Type B pancreatic cell (in vitro differentiated cells): ENCODE data around the gene FRY. TPM values are rescaled to one million over a fixed set of nuclear protein-coding genes. Genes with fewer than 3 reads are reported as not detected.

Experiments used
- DNase-seq: peaks from one replicate; pipeline ENCODE4 v3.0.0; 2021; ENCODE audit warnings: mixed read lengths; ENCODE audit not compliant: unreplicated experiment; ENCODE audit errors: extremely low spot score
- H3K27ac Mint-ChIP-seq: 2 replicates; pipeline ENCODE4 v1.8.0; 2021; ENCODE audit warnings: mild to moderate bottlenecking, mixed read lengths
- H3K27me3 Mint-ChIP-seq: 2 replicates; pipeline ENCODE4 v1.8.0; 2021; ENCODE audit warnings: mixed read lengths
- H3K36me3 Mint-ChIP-seq: 2 replicates; pipeline ENCODE4 v1.8.0; 2021; ENCODE audit warnings: mixed read lengths
- H3K4me1 Mint-ChIP-seq: one replicate; pipeline ENCODE4 v1.8.0; 2021; ENCODE audit warnings: mixed read lengths; ENCODE audit not compliant: unreplicated experiment
- H3K4me3 Mint-ChIP-seq: 2 replicates; pipeline ENCODE4 v1.8.0; 2021; ENCODE audit warnings: mild to moderate bottlenecking, mixed read lengths
- H3K9me3 Mint-ChIP-seq: 2 replicates; pipeline ENCODE4 v1.8.0; 2021; ENCODE audit warnings: mixed read lengths
- CTCF ChIP-seq: fragments of 200-600 bp; sonication (generic); conservative IDR thresholded peaks from 2 replicates; pipeline ENCODE4 v1.5.0; 2021; ENCODE audit warnings: antibody characterized with exemption, mild to moderate bottlenecking
- total RNA-seq: library from RNA; stranded (reverse); gene quantifications from 2 replicates; pipeline ENCODE4 v1.2.1, GENCODE V29; 2021; ENCODE audit warnings: low replicate concordance

The FRY gene
- total RNA-seq, 1 donor from 2014 or later = 13.4 TPM

DNA sequence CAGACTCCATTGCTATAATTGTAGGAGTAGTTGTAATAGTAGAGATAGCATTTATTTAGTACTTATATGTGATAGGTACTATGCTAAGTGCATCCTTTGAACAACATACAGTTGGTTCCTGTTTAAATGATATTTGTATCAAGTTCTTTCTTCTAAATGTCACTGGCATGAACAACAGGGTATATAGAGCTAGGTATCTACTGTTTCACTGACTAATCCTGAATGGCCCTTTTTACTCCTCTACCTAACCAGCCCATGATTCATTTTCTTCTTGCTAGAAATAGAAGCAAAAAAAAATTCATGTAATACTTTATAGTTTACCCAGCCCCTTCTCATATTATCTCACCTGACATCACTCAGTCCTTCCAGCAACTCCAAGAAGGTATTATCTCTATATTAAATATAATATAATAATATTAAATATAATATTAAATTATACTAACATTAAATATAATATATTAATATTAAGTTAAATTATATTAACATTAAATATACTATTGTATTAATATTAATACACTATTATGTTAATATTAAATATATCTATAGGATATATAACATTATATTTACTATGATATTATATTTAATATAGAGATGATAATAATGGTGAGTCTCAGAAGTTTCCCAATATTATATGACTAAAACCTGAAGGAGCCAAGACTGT lies 74.2 kb downstream of the FRY start:
- no peaks in the 10 kb centered on the region for H3K4me1 Mint-ChIP-seq
- H3K27ac Mint-ChIP-seq = no peak overlapping the region
- no peaks in the 10 kb centered on the region for H3K27me3 Mint-ChIP-seq
- no peaks in the 10 kb centered on the region for H3K36me3 Mint-ChIP-seq
- peaks cover 5% of the 10 kb centered on the region for H3K9me3 Mint-ChIP-seq
- TF ChIP-seq CTCF = no peak
- no peak overlapping the region for H3K4me3 Mint-ChIP-seq
- no peak for DNase-seq

DNA sequence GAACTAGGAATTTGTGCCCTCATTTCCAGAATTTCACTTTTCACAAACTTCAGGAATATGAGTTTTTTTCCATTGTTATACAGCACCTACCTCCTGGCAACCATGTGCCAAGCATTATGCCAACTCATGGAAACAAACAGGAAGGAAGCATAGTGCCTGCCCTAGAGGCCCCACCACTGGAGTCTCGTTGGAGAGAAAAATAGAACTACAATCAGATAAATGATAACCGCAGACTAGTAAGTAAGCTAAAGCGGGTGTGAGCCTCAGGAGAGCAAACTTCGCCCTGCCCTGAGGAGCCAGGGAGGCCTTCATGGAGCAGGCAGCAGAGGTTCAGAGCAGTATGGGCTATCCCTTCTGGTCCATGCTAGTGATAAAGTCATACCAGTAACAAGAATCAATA lies 75.9 kb downstream of the FRY start:
- Mint-ChIP-seq H3K4me1 (no peaks in the 10 kb centered on the region), H3K9me3 (peaks cover 5% of the 10 kb centered on the region), H3K4me3 (no peak overlapping the region), H3K27ac (no peak overlapping the region), H3K27me3 (no peaks in the 10 kb centered on the region), H3K36me3 (no peaks in the 10 kb centered on the region)
- no peak for TF ChIP-seq CTCF
- no peak for DNase-seq

- Mint-ChIP-seq H3K27me3 (no peaks in the 10 kb centered on the region), H3K27ac (no peak overlapping the region), H3K4me1 (no peaks in the 10 kb centered on the region), H3K4me3 (no peak overlapping the region), H3K36me3 (no peaks in the 10 kb centered on the region), H3K9me3 (peaks cover 5% of the 10 kb centered on the region)
- no peak for TF ChIP-seq CTCF
- DNase-seq = no peak
These were observed 76.4 kb downstream of the FRY start for GRCh38 chr13:32107973-32108372.

DNA sequence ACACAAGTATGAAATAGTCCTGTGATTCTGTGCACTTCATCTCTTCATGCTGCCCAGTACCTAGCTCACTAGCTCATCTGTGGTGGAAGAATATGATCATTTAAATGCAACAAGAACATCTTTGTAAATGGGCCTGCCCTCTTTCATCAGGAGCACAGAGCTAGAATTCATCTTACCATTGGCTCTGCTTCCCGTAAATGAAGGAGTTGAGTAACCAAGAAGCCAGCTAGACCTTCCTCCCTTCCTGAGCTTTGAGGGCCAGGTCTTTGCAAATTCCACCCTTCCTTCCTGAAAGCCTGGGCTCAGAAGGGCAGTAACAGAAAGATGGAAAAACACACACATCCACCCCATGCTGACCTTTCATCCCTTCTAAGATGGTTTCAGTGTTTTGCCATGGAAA lies 82.0 kb downstream of the FRY start:
- Mint-ChIP-seq H3K27me3 (no peaks in the 10 kb centered on the region), H3K27ac (no peak overlapping the region), H3K4me1 (no peaks in the 10 kb centered on the region), H3K4me3 (no peak overlapping the region), H3K9me3 (no peaks in the 10 kb centered on the region), H3K36me3 (no peaks in the 10 kb centered on the region)
- no peak for DNase-seq
- TF ChIP-seq CTCF = no peak

DNA sequence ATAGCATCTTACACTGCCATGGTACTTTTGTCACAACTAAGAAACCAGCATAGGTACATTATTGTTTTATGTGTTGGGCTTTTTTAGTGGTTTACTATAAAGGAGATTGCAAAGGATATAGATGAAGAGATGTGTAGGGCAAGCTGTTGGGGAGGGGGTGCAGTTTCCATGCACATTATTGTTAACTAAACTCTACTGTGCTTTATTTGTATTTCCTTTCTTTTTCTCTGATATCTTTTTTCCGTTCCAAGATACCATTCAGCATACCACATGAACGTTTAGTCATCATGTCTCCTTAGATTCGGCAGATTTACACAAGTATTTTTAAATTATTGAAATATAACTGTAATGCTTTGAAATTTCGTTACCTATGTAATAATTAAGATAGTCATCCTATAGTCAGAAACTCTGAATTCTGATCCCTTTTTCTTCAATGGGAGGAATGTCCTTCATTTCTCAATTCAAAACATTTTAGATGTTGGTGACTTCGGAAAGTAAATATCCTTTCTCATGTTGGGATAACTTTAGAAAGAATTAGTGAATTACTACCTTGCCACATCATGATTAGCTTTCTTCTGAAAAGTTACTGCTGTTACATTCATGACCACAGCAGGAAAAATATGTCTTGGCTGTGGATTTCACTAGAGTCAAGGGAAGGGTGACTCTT lies 82.8 kb downstream of the FRY start:
- no peaks in the 10 kb centered on the region for H3K27me3 Mint-ChIP-seq
- no peak for TF ChIP-seq CTCF
- no peaks in the 10 kb centered on the region for H3K36me3 Mint-ChIP-seq
- DNase-seq = no peak
- no peaks in the 10 kb centered on the region for H3K9me3 Mint-ChIP-seq
- no peak overlapping the region for H3K4me3 Mint-ChIP-seq
- no peak overlapping the region for H3K27ac Mint-ChIP-seq
- no peaks in the 10 kb centered on the region for H3K4me1 Mint-ChIP-seq
